Measurements from ENCODE around the gene UNC93B1.

The UNC93B1 gene

GRCh38 chr11:68044145-68044813 lies 40.4 kb upstream of the UNC93B1 start:
- H3K4me3 ChIP-seq (replicated peaks; ENCODE audit: low read depth, low read length), result no peak overlapping the region
- no peak for DNase-seq (ENCODE audit: extremely low read depth, insufficient read length)
- TF ChIP-seq CTCF (IDR thresholded peaks at IDR 0.05; ENCODE audit: insufficient read depth, low read length, poor library complexity, severe bottlenecking), result no peak
- no peaks in the 10 kb centered on the region for H3K27me3 ChIP-seq (replicated peaks; ENCODE audit: control insufficient read depth, insufficient read depth, low read length)
- peaks cover 56% of the 10 kb centered on the region for H3K36me3 ChIP-seq (ENCODE audit: control insufficient read depth, insufficient read depth, low read length)

GRCh38 chr11:68043349-68044144 lies 39.6 kb upstream of the UNC93B1 start:
- H3K4me3 ChIP-seq (replicated peaks; ENCODE audit: low read depth, low read length), result no peak overlapping the region
- DNase-seq (ENCODE audit: extremely low read depth, insufficient read length), result no peak

GRCh38 chr11:68043029-68043348 lies 39.1 kb upstream of the UNC93B1 start:
- Histone ChIP-seq H3K4me3 (replicated peaks; ENCODE audit: low read depth, low read length) (no peak overlapping the region), H3K27me3 (replicated peaks; ENCODE audit: control insufficient read depth, insufficient read depth, low read length) (no peaks in the 10 kb centered on the region), H3K36me3 (ENCODE audit: control insufficient read depth, insufficient read depth, low read length) (peaks cover 49% of the 10 kb centered on the region)
- TF ChIP-seq CTCF (IDR thresholded peaks at IDR 0.05; ENCODE audit: insufficient read depth, low read length, poor library complexity, severe bottlenecking), result no peak
- DNase-seq (ENCODE audit: extremely low read depth, insufficient read length), result no peak

More at GRCh38 chr11:68043349-68044144, 39.6 kb upstream of the UNC93B1 start:
- Histone ChIP-seq H3K27me3 (replicated peaks; ENCODE audit: control insufficient read depth, insufficient read depth, low read length) (no peaks in the 10 kb centered on the region), H3K36me3 (ENCODE audit: control insufficient read depth, insufficient read depth, low read length) (peaks cover 51% of the 10 kb centered on the region)
- TF ChIP-seq CTCF (IDR thresholded peaks at IDR 0.05; ENCODE audit: insufficient read depth, low read length, poor library complexity, severe bottlenecking), result no peak

- Histone ChIP-seq H3K36me3 (ENCODE audit: control insufficient read depth, insufficient read depth, low read length) (peaks cover 43% of the 10 kb centered on the region), H3K4me3 (replicated peaks; ENCODE audit: low read depth, low read length) (no peak overlapping the region), H3K27me3 (replicated peaks; ENCODE audit: control insufficient read depth, insufficient read depth, low read length) (no peaks in the 10 kb centered on the region)
- DNase-seq (ENCODE audit: extremely low read depth, insufficient read length), result no peak
- TF ChIP-seq CTCF (IDR thresholded peaks at IDR 0.05; ENCODE audit: insufficient read depth, low read length, poor library complexity, severe bottlenecking), result no peak
These were observed 38.5 kb upstream of the UNC93B1 start for GRCh38 chr11:68042219-68043028.

GRCh38 chr11:68041617-68042218 lies 37.8 kb upstream of the UNC93B1 start:
- Histone ChIP-seq H3K36me3 (ENCODE audit: control insufficient read depth, insufficient read depth, low read length) (peaks cover 40% of the 10 kb centered on the region), H3K4me3 (replicated peaks; ENCODE audit: low read depth, low read length) (peak overlapping the region; percentile 80; the same call in 1 of the 2 replicates)
- no peak for TF ChIP-seq CTCF (IDR thresholded peaks at IDR 0.05; ENCODE audit: insufficient read depth, low read length, poor library complexity, severe bottlenecking)

More at GRCh38 chr11:68041617-68042218, 37.8 kb upstream of the UNC93B1 start:
- no peaks in the 10 kb centered on the region for H3K27me3 ChIP-seq (replicated peaks; ENCODE audit: control insufficient read depth, insufficient read depth, low read length)
- DNase-seq (ENCODE audit: extremely low read depth, insufficient read length), result peak; percentile 4

Measured in GM06990 (cell line).